GM12878 (cell line): ENCODE results near the gene NPAS3. TPM values are rescaled to one million over a fixed set of nuclear protein-coding genes. Genes with fewer than 3 reads are reported as not detected.

Experiments used
- ATAC-seq: fragments of 200-7000 bp; cut with Tn5 transposase; 3 replicates; pipeline ENCODE4 v1.9.1; 2020; ENCODE audit warnings: mild to moderate bottlenecking, moderate library complexity
- BruUV-seq: library from RNA; stranded (reverse); fragments of 400-500 nt; replicated peaks from 2 replicates; lab custom pipeline; 2021; lab: Mats Ljungman, UMichigan
- CTCF ChIA-PET: fragments of 300-600 bp; sonication (Branson Sonifier 250); formaldehyde crosslinking; extraction: SDS; loops from one replicate; lab custom pipeline; 2021; ENCODE audit warnings: inconsistent platforms; lab: Yijun Ruan, JAX
- POLR2A ChIA-PET: fragments of 350-600 bp; formaldehyde crosslinking; extraction: SDS; loops from one replicate; lab custom pipeline; 2021; ENCODE audit warnings: inconsistent platforms; lab: Charles Lee
- RAD21 ChIA-PET: fragments of 300-600 bp; sonication (Branson Sonifier 250); formaldehyde crosslinking; loops from one replicate; lab custom pipeline; 2023; ENCODE audit warnings: antibody characterized with exemption; ENCODE audit not compliant: unreplicated experiment; lab: Charles Lee
- SMC1A ChIA-PET: fragments of 300-600 bp; sonication (Branson Sonifier 250); formaldehyde crosslinking; loops from one replicate; lab custom pipeline; 2023; ENCODE audit not compliant: unreplicated experiment, uncharacterized antibody; lab: Charles Lee
- DNase-seq: peaks from one replicate; pipeline ENCODE4 v3.0.0-alpha.2; 2011; ENCODE audit warnings: low read depth, low spot score
- FAIRE-seq: peaks from 3 replicates; lab custom pipeline; 2011; peaks lifted over from hg19 to GRCh38; lab: Jason Lieb, UNC
- H2AFZ ChIP-seq: 2 replicates; pipeline ENCODE4 v1.6.0; 2011; ENCODE audit warnings: low read depth, low read length, control low read depth; ENCODE audit not compliant: control insufficient read depth
- H3K27ac ChIP-seq: 2 replicates; pipeline ENCODE4 v1.5.1; 2011; ENCODE audit warnings: control low read depth; ENCODE audit not compliant: control insufficient read depth, insufficient read depth
- H3K27me3 ChIP-seq, 2 experiments: replicated peaks in 1 of 2; 2 replicates each; pipeline versions ENCODE4 v1.6.0 to v1.6.1; 2011; ENCODE audit warnings: low read length in 1 of 2; ENCODE audit not compliant: control insufficient read depth in 2 of 2, insufficient read depth in 2 of 2
- H3K36me3 ChIP-seq, 2 experiments: 2 replicates each; pipeline ENCODE4 v1.5.1; 2011; ENCODE audit warnings: low read length in 1 of 2; ENCODE audit not compliant: control insufficient read depth in 2 of 2, insufficient read depth in 2 of 2
- H3K4me1 ChIP-seq: 2 replicates; pipeline ENCODE4 v1.6.1; 2011; ENCODE audit warnings: mild to moderate bottlenecking, low read length, moderate library complexity, mixed read lengths; ENCODE audit not compliant: control insufficient read depth, insufficient read depth
- H3K4me2 ChIP-seq: 2 replicates; pipeline ENCODE4 v1.6.0; 2011; ENCODE audit warnings: control low read depth; ENCODE audit not compliant: control insufficient read depth, insufficient read depth
- H3K4me3 ChIP-seq: fragments of 200-600 bp; sonication (generic); 2 replicates; pipeline ENCODE4 v1.5.1; 2016
- H3K79me2 ChIP-seq: 2 replicates; pipeline ENCODE4 v1.6.0; 2011; ENCODE audit warnings: low read length; ENCODE audit not compliant: control insufficient read depth, insufficient read depth
- H3K9ac ChIP-seq: 2 replicates; pipeline ENCODE4 v1.8.0; 2011; ENCODE audit warnings: low read length, control low read depth, mixed read lengths; ENCODE audit not compliant: control insufficient read depth, insufficient read depth
- H3K9me3 ChIP-seq: replicated peaks from 3 replicates; pipeline ENCODE4 v1.5.1; 2011; ENCODE audit warnings: mild to moderate bottlenecking, low read length; ENCODE audit not compliant: control insufficient read depth, insufficient read depth
- H4K20me1 ChIP-seq: 2 replicates; pipeline ENCODE4 v1.6.0; 2011; ENCODE audit not compliant: control insufficient read depth, insufficient read depth
- CEBPB ChIP-seq, 2 experiments: fragments of 150-350 bp in 1 of 2; IDR thresholded peaks; 2 replicates each; pipeline ENCODE4 v1.6.1; 2012 to 2014; ENCODE audit warnings: low read depth in 2 of 2, low read length in 2 of 2, borderline replicate concordance in 1 of 2, inconsistent platforms in 1 of 2
- E4F1 ChIP-seq: fragments of 450-650 bp; IDR thresholded peaks from 2 replicates; pipeline ENCODE4 v1.6.1; 2018; ENCODE audit warnings: borderline replicate concordance, mild to moderate bottlenecking; ENCODE audit not compliant: partially characterized antibody
- EED ChIP-seq: sonication (generic); IDR thresholded peaks from 2 replicates; pipeline ENCODE4 v1.6.1; 2016; ENCODE audit warnings: antibody characterized with exemption, low read depth
- RCOR1 ChIP-seq: conservative IDR thresholded peaks from 2 replicates; pipeline ENCODE4 v1.6.1; 2012; ENCODE audit warnings: low read depth, low read length, improper control_type of control experiment
- RELB ChIP-seq: fragments of 450-650 bp; IDR thresholded peaks from 2 replicates; pipeline ENCODE4 v1.6.1; 2017; ENCODE audit warnings: low read depth, mild to moderate bottlenecking, moderate library complexity
- SMAD5 ChIP-seq: IDR thresholded peaks from 2 replicates; pipeline ENCODE4 v1.6.1; 2016; ENCODE audit warnings: antibody characterized with exemption, low read depth
- ZNF592 ChIP-seq: fragments of 450-650 bp; IDR thresholded peaks from 2 replicates; pipeline ENCODE4 v1.6.1; 2017; ENCODE audit warnings: mild to moderate bottlenecking, moderate library complexity
- in situ Hi-C: fragments of 300-500 bp; cut with MboI; formaldehyde crosslinking; loops from 9 replicates; pipeline ENCODE4 v1.14.3; 2018; ENCODE audit warnings: mixed read lengths
- intact Hi-C: fragments of 100-400 bp; cut with micrococcal nuclease; formaldehyde crosslinking; loops from one replicate; pipeline ENCODE4 v1.14.2; 2022; ENCODE audit not compliant: unreplicated experiment
- polyA plus RNA-seq, 11 experiments: library from polyadenylated mRNA; depleted of rRNA in 4 of 11; unstranded in 6 of 11; stranded (reverse) in 5 of 11; fragments of >200 nt; fragmentation: Nextera tagmentation in 4 of 11; fragmentation: Illumina TruSeq in 1 of 11; extraction: Ambion mirVana in 4 of 11; extraction: Trizol in 1 of 11; gene quantifications; 1 replicate in 1 of 11; 2 replicates in 10 of 11; pipeline versions ENCODE4 v1.2.1 to v1.2.3, GENCODE V29; 2011 to 2016; ENCODE audit warnings: inconsistent platforms in 2 of 11, missing spikeins in 2 of 11, low read depth in 1 of 11
- total RNA-seq, 4 experiments: library from RNA; depleted of rRNA in 3 of 4; stranded (reverse); fragments of >200 nt in 3 of 4; fragmentation: Illumina TruSeq in 1 of 4; extraction: Trizol in 1 of 4; gene quantifications; 2 replicates each; pipeline versions ENCODE4 v1.2.1 to v1.2.3, GENCODE V29; 2013 to 2021
- TF ChIP-seq, protein P1 (sequence below): fragments of 450-650 bp; formaldehyde crosslinking; IDR thresholded peaks from 2 replicates; pipeline ENCODE4 v1.4.0; 2022; ENCODE audit warnings: mild to moderate bottlenecking, moderate library complexity

NPAS3 gene
- total and polyA plus RNA-seq, 10 of the 15 experiments (the other 5 are each of a cell fraction or from before 2014, with no cell fraction given): under 0.01 to 2.7 (median 0.03) TPM; not detected in 6

DNA sequence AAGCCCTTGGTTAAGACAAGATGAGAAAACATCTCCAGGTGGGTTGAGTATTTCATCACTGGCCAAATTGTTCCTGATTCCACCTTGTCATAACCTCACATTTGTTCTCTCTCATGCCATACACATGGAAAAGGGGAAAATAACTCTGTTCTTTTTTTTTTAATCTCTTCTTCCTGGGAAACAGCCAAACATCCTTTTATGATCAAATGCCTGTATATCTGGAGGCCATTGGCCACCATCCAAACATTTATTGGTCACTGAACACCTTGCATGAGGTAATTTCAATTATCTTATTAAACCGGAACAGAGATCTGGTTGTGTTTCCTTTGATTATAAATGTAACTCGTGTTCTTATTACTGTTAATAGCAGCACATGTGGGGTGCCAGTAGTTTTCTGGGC lies 469.6 kb downstream of the NPAS3 start (continued):
- TF ChIP-seq E4F1: no peak
- TF ChIP-seq, all 136 proteins: peak for 0

DNA sequence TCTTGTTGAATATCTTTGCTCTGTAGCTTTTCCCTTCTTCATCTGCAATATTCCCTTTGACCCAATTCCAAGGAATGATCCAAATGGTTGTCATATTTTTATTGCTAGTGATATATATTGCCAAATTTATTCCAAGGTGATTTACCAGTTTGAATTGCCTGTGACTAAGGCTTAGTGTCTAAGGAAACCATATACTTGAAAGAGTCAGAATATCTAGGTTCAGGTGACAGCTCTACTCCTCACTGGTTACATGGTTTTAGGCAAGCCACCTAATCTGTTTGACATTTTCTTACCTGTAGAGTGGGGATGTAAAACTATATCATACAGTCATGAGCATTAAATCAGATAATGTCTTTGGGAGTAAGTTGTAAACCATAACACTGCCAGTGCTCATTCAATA lies 473.8 kb downstream of the NPAS3 start:
- Histone ChIP-seq H4K20me1 (no peaks in the 10 kb centered on the region), H3K9me3 (no peaks in the 10 kb centered on the region), H3K27me3 (no peaks in the 10 kb centered on the region), H3K4me2 (no peak overlapping the region), H3K79me2 (no peaks in the 10 kb centered on the region), H3K9ac (no peak overlapping the region), H3K36me3 (no peaks in the 10 kb centered on the region), H3K4me3 (no peak overlapping the region), H3K27ac (no peak overlapping the region), H3K4me1 (no peaks in the 10 kb centered on the region), H2AFZ (no peak overlapping the region)
- no peak for ATAC-seq
- in situ Hi-C loops: no loop called here
- intact Hi-C loops: no loop called here
- DNase-seq: no peak
- FAIRE-seq: no peak
- BruUV-seq: no TSS peak
- ChIA-PET POLR2A (no interaction called here), SMC1A (interaction anchor here (0.9 to 1.9 kb wide), 3 partner anchors 10 to 97 kb away, joined by 3 to 7 read pairs (median 4); no protein-coding TSS in a partner anchor), RAD21 (interaction anchor here (1.5 kb wide), 2 partner anchors 18 to 380 kb away, joined by 3 read pairs; no protein-coding TSS in a partner anchor), CTCF (interaction anchor here (0.9 kb wide), 1 partner anchor 25 kb away, joined by 4 read pairs; no protein-coding TSS in a partner anchor)
- TF ChIP-seq CEBPB (IDR thresholded peaks at IDR 0.05; ENCODE audit: borderline replicate concordance in 1 of 2, low read depth in 2 of 2, low read length in 2 of 2) (no peak), ZNF592 (no peak), RCOR1 (no peak), SMAD5 (no peak), EED (no peak), RELB (no peak)
- TF ChIP-seq, protein P1, sequence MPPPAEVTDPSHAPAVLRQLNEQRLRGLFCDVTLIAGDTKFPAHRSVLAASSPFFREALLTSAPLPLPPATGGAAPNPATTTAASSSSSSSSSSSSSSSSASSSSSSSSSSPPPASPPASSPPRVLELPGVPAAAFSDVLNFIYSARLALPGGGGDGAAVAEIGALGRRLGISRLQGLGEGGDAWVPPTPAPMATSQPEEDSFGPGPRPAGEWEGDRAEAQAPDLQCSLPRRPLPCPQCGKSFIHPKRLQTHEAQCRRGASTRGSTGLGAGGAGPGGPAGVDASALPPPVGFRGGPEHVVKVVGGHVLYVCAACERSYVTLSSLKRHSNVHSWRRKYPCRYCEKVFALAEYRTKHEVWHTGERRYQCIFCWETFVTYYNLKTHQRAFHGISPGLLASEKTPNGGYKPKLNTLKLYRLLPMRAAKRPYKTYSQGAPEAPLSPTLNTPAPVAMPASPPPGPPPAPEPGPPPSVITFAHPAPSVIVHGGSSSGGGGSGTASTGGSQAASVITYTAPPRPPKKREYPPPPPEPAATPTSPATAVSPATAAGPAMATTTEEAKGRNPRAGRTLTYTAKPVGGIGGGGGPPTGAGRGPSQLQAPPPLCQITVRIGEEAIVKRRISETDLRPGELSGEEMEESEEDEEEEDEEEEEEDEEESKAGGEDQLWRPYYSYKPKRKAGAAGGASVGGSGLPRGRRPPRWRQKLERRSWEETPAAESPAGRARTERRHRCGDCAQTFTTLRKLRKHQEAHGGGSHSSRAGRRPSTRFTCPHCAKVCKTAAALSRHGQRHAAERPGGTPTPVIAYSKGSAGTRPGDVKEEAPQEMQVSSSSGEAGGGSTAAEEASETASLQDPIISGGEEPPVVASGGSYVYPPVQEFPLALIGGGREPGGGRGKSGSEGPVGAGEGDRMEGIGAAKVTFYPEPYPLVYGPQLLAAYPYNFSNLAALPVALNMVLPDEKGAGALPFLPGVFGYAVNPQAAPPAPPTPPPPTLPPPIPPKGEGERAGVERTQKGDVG (CRISPR knock-in tag): no peak
